ENCODE results near the gene CD86.

GRCh38 chr3:122100083-122100482 lies 44.9 kb downstream of the CD86 start:
- no peak for TF ChIP-seq CTCF (IDR thresholded peaks at IDR 0.05)
- TF ChIP-seq POLR2A (IDR thresholded peaks at IDR 0.05), result no peak
- TF ChIP-seq EP300 (IDR thresholded peaks at IDR 0.05), result no peak
- TF ChIP-seq POLR2AphosphoS5 (IDR thresholded peaks at IDR 0.05), result no peak
